GM19467 (cell line): ENCODE results near the gene LACTBL1.
"Not testable (repeated sequence)": the region's sequence is repeated elsewhere in the genome, so short reads cannot be mapped to it uniquely, and the experiment has no call there.

ENCODE experiments used
- ATAC-seq: cut with Tn5 transposase; IDR thresholded peaks from one replicate; pipeline ENCODE4 v1.9.1; 2021; ENCODE audit warnings: mild to moderate bottlenecking, moderate library complexity; ENCODE audit not compliant: unreplicated experiment

Gene LACTBL1

GRCh38 chr1:22949822-22950331 lies 22.8 kb downstream of the LACTBL1 start:
- ATAC-seq: no peak

- not testable (repeated sequence) for ATAC-seq
Observed at GRCh38 chr1:22945171-22945570, 27.5 kb downstream of the LACTBL1 start.

GRCh38 chr1:22944346-22945055 lies 28.2 kb downstream of the LACTBL1 start:
- ATAC-seq: no peak

- no peak for ATAC-seq
Observed at GRCh38 chr1:22941257-22941656, 31.4 kb downstream of the LACTBL1 start.

GRCh38 chr1:22936681-22937080 lies 36.0 kb downstream of the LACTBL1 start:
- no peak for ATAC-seq

- no peak for ATAC-seq
Observed at GRCh38 chr1:22935433-22935832, 37.2 kb downstream of the LACTBL1 start.

- ATAC-seq: no peak
Observed at GRCh38 chr1:22932803-22933470, 39.7 kb downstream of the LACTBL1 start.

GRCh38 chr1:22930240-22930912 lies 42.3 kb downstream of the LACTBL1 start:
- ATAC-seq: no peak

GRCh38 chr1:22925111-22925510 lies 47.6 kb downstream of the LACTBL1 start:
- no peak for ATAC-seq

GRCh38 chr1:22922640-22923039 lies 50.0 kb downstream of the LACTBL1 start:
- ATAC-seq: no peak

- ATAC-seq: no peak
Observed at GRCh38 chr1:22921452-22922126, 51.1 kb downstream of the LACTBL1 start.

- no peak for ATAC-seq
Observed at GRCh38 chr1:22920734-22921451, 51.8 kb downstream of the LACTBL1 start.

GRCh38 chr1:22920026-22920733 lies 52.5 kb downstream of the LACTBL1 start:
- ATAC-seq: no peak

GRCh38 chr1:22919341-22920025 lies 53.2 kb downstream of the LACTBL1 start:
- ATAC-seq: no peak

GRCh38 chr1:22918644-22919043 lies 54.0 kb downstream of the LACTBL1 start:
- no peak for ATAC-seq

- no peak for ATAC-seq
Observed at GRCh38 chr1:22917989-22918388, 54.7 kb downstream of the LACTBL1 start.

- no peak for ATAC-seq
Observed at GRCh38 chr1:22916471-22916820, 56.2 kb downstream of the LACTBL1 start.

- no peak for ATAC-seq
Observed at GRCh38 chr1:22915816-22916470, 56.7 kb downstream of the LACTBL1 start.

GRCh38 chr1:22915231-22915630 lies 57.4 kb downstream of the LACTBL1 start:
- no peak for ATAC-seq
